ENCODE data around the gene ZDHHC11B.

The ZDHHC11B gene

GRCh38 chr5:660491-661030 lies 124.0 kb downstream of the ZDHHC11B start:
- H2AK5ac ChIP-seq (ENCODE audit: low read depth, low read length), result no peak overlapping the region
- no peak overlapping the region for H3K9ac ChIP-seq (ENCODE audit: low read depth, low read length, poor library complexity)
- no peak overlapping the region for H2BK120ac ChIP-seq (ENCODE audit: low read depth, low read length)
- H3K23ac ChIP-seq (ENCODE audit: low read depth, low read length, poor library complexity), result peak overlapping the region; percentile 67
- no peak overlapping the region for H4K8ac ChIP-seq (ENCODE audit: low read depth, low read length)
- peaks cover 8% of the 10 kb centered on the region for H3K79me1 ChIP-seq (ENCODE audit: low read depth, low read length)
- no peak overlapping the region for H2BK5ac ChIP-seq (ENCODE audit: low read length)
- H3K14ac ChIP-seq (ENCODE audit: low read length), result no peak overlapping the region
- DNase-seq (ENCODE audit: low spot score), result no peak
- peaks cover 0 to 3% of the 10 kb centered on the region in 2 donors for H3K4me1 ChIP-seq (ENCODE audit: control insufficient read depth in 2 of 2, insufficient read depth in 1 of 2, low read depth in 1 of 2, low read length in 2 of 2)
- H2AFZ ChIP-seq (ENCODE audit: low read length), result no peak overlapping the region
- H3K4me2 ChIP-seq (ENCODE audit: insufficient read depth, low read length, poor library complexity, severe bottlenecking), result no peak overlapping the region
- no peak overlapping the region for H3K4me3 ChIP-seq (ENCODE audit: low read length in 2 of 2)
- H2BK15ac ChIP-seq (ENCODE audit: low read length), result no peak overlapping the region
- WGBS, 2 donors (ENCODE audit: extremely low coverage in 2 of 2, insufficient read length in 2 of 2, insufficient replicate concordance in 1 of 2), result no CpG with 5 or more reads among the region's 11 CpGs
- peaks cover 58 to 97% of the 10 kb centered on the region in 2 donors for H3K36me3 ChIP-seq (replicated peaks in 1 of 2; ENCODE audit: control insufficient read depth in 2 of 2, insufficient read depth in 2 of 2, low read length in 2 of 2)
- H2BK12ac ChIP-seq (ENCODE audit: low read length), result no peak overlapping the region
- no peak overlapping the region for H3K4ac ChIP-seq (ENCODE audit: low read length)
- H3K9me3 ChIP-seq (replicated peaks in 1 of 2; ENCODE audit: control insufficient read depth in 2 of 2, insufficient read depth in 1 of 2, low read depth in 1 of 2, low read length in 2 of 2), result peaks cover 19 to 32% of the 10 kb centered on the region in 2 donors
- no peaks in the 10 kb centered on the region for H3K27me3 ChIP-seq (ENCODE audit: control insufficient read depth in 3 of 3, insufficient read depth in 3 of 3, low read depth in 1 of 3, low read length in 3 of 3)
- H3K27ac ChIP-seq (replicated peaks; ENCODE audit: low read length), result no peak overlapping the region
- H3K18ac ChIP-seq (ENCODE audit: low read length), result peak overlapping the region; percentile 24
- H4K91ac ChIP-seq (ENCODE audit: low read depth, low read length, poor library complexity), result no peak overlapping the region
